Measurements from ENCODE around the gene BRAT1. TPM values are rescaled to one million over a fixed set of nuclear protein-coding genes. Genes with fewer than 3 reads are reported as not detected.

Gene BRAT1
- total and polyA plus RNA-seq, 7 experiments from 2014 or later, result 23.4 to 58.9 (median 37.0) TPM

DNA sequence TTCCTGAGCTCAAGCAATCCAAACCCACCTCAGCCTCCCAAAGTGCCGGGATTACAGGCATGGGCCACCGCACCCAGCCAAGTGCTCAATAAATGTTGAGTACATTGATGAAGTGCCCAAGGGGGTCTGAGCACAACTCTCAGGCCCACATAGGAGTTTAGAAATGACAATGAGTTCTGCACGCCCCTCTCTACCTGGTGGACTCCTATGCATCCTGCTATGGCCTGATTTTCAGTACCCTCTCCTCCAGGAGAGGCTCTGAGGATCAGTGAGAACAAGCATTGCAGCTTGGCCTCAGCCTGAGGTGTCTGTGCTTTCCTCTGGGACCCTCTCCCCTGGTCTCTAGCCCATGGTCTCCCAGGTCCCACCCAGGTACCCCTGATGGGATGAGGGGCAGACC is 58.3 kb downstream of the BRAT1 start:
- no peaks in the 10 kb centered on the region for H3K9me3 ChIP-seq (ENCODE audit: control insufficient read depth in 2 of 3, low read length in 3 of 3)
- H3K36me3 ChIP-seq (ENCODE audit: control insufficient read depth in 2 of 3, insufficient read depth in 3 of 3, low read length in 3 of 3), result no peaks in the 10 kb centered on the region
- Mint-ChIP-seq H3K4me1 (peaks cover 0 to 9% (median 0%) of the 10 kb centered on the region in 7 donors), H3K36me3 (no peaks in the 10 kb centered on the region), H3K27me3 (peaks cover 0 to 11% (median 1%) of the 10 kb centered on the region in 5 donors), H3K4me3 (no peak overlapping the region), H3K9me3 (peaks cover 0 to 1% (median 0%) of the 10 kb centered on the region in 11 donors), H3K27ac (no peak overlapping the region)
- no peak overlapping the region for H3K27ac ChIP-seq (ENCODE audit: low read depth, low read length)
- no peaks in the 10 kb centered on the region for H3K27me3 ChIP-seq (ENCODE audit: control insufficient read depth in 2 of 2, insufficient read depth in 2 of 2, low read length in 2 of 2)
- ATAC-seq (no peak), DNase-seq (no peak)
- no peak overlapping the region for H3K4me3 ChIP-seq (ENCODE audit: low read length)
- intact Hi-C loops (cut with micrococcal nuclease), result no loop called here
- H3K4me1 ChIP-seq (ENCODE audit: control insufficient read depth in 2 of 2, insufficient read depth in 2 of 2, low read length in 2 of 2), result no peaks in the 10 kb centered on the region
- POLR2A ChIA-PET, result interaction anchor here (1.0 kb wide), 1 partner anchor 13 kb away, joined by 3 read pairs; no protein-coding TSS in a partner anchor
- CTCF ChIA-PET, result no interaction called here

DNA sequence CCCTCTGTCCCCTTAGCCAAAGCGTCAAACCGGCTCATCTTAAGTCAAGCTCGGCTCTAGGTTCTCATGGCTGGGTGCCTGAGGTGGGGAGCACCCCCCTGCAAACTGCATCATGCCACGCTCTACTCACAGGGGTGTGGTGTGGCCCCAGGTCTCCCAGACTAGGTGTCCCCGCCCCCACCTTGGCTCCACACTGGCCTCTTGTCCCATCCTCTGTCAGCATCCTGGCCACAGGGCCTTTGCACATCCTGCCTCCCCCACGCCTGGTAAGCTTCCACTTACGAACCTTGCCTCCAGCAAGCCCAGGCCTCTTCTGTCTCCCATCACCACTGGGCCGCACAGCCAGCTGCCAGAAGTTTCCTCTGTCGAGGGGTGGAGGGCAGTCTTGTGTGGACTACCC is 58.9 kb downstream of the BRAT1 start:
- H3K4me1 Mint-ChIP-seq, result peaks cover 0 to 9% (median 0%) of the 10 kb centered on the region in 7 donors
- intact Hi-C loops (cut with micrococcal nuclease), result no loop called here
- Histone ChIP-seq H3K36me3 (ENCODE audit: control insufficient read depth in 2 of 3, insufficient read depth in 3 of 3, low read length in 3 of 3) (no peaks in the 10 kb centered on the region), H3K9me3 (ENCODE audit: control insufficient read depth in 2 of 3, low read length in 3 of 3) (no peaks in the 10 kb centered on the region), H3K27ac (ENCODE audit: low read depth, low read length) (no peak overlapping the region), H3K4me1 (ENCODE audit: control insufficient read depth in 2 of 2, insufficient read depth in 2 of 2, low read length in 2 of 2) (no peaks in the 10 kb centered on the region), H3K27me3 (ENCODE audit: control insufficient read depth in 2 of 2, insufficient read depth in 2 of 2, low read length in 2 of 2) (no peaks in the 10 kb centered on the region), H3K4me3 (ENCODE audit: low read length) (no peak overlapping the region)
- H3K9me3 Mint-ChIP-seq, result peaks cover 0 to 5% (median 0%) of the 10 kb centered on the region in 11 donors
- POLR2A ChIA-PET, result interaction anchor here (1.0 kb wide), 1 partner anchor 13 kb away, joined by 3 read pairs; no protein-coding TSS in a partner anchor
- H3K4me3 Mint-ChIP-seq, result no peak overlapping the region
- H3K27me3 Mint-ChIP-seq, result peaks cover 0 to 12% (median 8%) of the 10 kb centered on the region in 5 donors
- CTCF ChIA-PET, result no interaction called here
- ATAC-seq, result no peak
- H3K27ac Mint-ChIP-seq, result peak overlapping the region in 1 of 9 donors; percentile 30
- DNase-seq, result no peak
- no peaks in the 10 kb centered on the region for H3K36me3 Mint-ChIP-seq

DNA sequence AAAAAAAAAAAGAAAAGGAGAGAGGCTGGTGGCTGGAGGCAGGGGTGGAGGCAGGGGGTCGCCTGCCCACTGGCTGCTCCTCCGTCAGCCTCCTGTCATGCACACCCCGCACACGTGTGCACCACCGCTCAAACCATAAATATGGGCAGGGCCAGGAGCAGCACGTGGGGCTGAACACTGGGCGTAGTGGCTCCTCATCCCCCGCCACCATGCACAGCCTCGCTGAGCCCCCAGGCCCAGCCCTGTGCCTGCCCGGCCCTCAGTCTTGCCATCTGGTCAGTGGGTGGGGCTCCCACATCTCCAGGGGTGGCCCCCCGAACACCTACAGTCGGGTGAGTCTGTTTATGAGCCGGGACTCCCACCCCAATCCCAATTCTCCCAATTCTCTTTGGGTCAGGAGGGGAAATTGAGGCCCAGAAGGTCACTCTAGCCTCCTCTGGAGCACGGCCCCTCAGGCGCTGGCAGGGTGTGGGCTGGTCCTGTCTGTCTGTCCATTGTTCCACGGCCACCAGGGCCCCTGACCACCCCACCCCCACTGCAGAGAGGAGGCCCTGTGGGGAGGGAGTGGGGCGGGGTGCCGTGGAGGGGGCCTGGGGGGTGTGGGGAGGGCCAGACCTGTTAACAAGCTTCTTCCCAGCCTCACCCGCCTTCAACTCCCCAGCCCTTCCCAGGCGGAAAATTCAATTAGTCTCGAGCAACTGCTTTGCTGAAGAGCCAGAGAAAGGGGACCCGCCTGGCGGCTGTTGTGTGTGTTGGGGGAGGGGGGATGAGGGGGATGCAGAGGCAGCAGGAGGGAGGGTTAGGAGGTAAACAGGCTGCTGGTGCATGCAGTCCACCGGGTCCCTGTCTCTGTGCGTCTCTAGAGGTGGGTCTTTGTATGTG is 59.7 kb downstream of the BRAT1 start:
- no peak overlapping the region for H3K4me3 Mint-ChIP-seq
- peaks cover 0 to 9% (median 0%) of the 10 kb centered on the region in 7 donors for H3K4me1 Mint-ChIP-seq
- DNase-seq (no peak), ATAC-seq (no peak)
- ChIA-PET CTCF (no interaction called here), POLR2A (no interaction called here)
- peaks cover 0 to 12% (median 8%) of the 10 kb centered on the region in 5 donors for H3K27me3 Mint-ChIP-seq
- H3K9me3 Mint-ChIP-seq, result peaks cover 0 to 5% (median 0%) of the 10 kb centered on the region in 11 donors
- Histone ChIP-seq H3K4me3 (ENCODE audit: low read length) (no peak overlapping the region), H3K27ac (ENCODE audit: low read depth, low read length) (no peak overlapping the region), H3K36me3 (ENCODE audit: control insufficient read depth in 2 of 3, insufficient read depth in 3 of 3, low read length in 3 of 3) (no peaks in the 10 kb centered on the region), H3K27me3 (ENCODE audit: control insufficient read depth in 2 of 2, insufficient read depth in 2 of 2, low read length in 2 of 2) (no peaks in the 10 kb centered on the region), H3K9me3 (ENCODE audit: control insufficient read depth in 2 of 3, low read length in 3 of 3) (no peaks in the 10 kb centered on the region), H3K4me1 (ENCODE audit: control insufficient read depth in 2 of 2, insufficient read depth in 2 of 2, low read length in 2 of 2) (no peaks in the 10 kb centered on the region)
- H3K27ac Mint-ChIP-seq, result no peak overlapping the region
- intact Hi-C loops (cut with micrococcal nuclease), result no loop called here
- no peaks in the 10 kb centered on the region for H3K36me3 Mint-ChIP-seq

DNA sequence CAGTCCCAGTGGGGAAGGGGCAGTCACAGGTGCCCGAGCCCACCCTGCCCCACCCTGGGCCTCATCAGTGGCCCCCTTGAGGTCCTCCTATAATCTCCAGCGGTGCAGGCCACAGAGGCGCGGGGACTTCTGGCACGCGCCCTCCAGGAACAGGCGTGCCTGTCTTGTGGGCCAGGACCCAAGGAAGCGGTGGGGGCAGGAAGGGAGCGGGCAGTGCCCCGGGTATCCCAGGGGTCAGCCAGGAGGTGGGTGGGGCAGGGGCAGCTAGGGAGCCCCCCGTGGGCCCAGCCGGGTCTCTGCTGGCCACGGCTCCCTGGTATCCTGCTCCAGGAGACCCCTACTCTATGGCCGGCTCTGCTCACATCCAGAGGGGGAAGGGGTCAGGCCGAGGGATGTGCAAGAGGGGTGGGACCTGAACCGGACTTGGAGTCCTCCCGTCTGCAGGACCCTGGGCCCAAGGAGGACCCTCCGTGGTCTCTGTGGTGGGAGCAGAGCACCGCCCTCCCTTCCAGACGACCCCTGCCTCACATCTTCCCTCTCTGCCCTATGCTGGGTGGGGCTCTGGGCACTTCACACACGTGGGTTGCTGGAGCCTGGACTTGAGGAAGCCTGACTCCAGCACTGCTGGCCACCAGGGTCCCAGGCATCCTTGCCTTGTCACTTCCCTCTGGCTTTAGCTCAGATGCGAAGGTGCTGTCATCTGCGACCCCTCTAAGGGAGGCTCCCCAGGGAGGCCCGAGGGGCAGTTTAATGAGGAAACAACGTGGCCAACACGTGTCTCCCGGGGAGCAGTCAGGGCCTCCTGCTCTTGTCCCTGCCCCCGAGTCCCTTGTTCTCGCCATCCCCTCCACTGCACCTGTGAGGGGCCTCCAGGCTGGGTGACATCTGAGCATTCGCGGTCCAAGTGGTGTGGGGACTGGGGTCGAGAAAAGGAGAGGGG is 60.9 kb downstream of the BRAT1 start:
- POLR2A ChIA-PET, result no interaction called here
- peaks cover 0 to 12% (median 8%) of the 10 kb centered on the region in 5 donors for H3K27me3 Mint-ChIP-seq

GRCh38 chr7:2493205-2494164 is 61.8 kb downstream of the BRAT1 start:
- H3K27ac ChIP-seq (ENCODE audit: low read depth, low read length), result no peak overlapping the region
- ATAC-seq, result no peak
- H3K27me3 ChIP-seq (ENCODE audit: control insufficient read depth in 2 of 2, insufficient read depth in 2 of 2, low read length in 2 of 2), result no peaks in the 10 kb centered on the region
- Mint-ChIP-seq H3K4me1 (peaks cover 0 to 14% (median 0%) of the 10 kb centered on the region in 7 donors), H3K27me3 (peaks cover 0 to 13% (median 8%) of the 10 kb centered on the region in 5 donors), H3K27ac (no peak overlapping the region), H3K4me3 (no peak overlapping the region), H3K36me3 (no peaks in the 10 kb centered on the region), H3K9me3 (peaks cover 0 to 5% (median 0%) of the 10 kb centered on the region in 11 donors)
- no peaks in the 10 kb centered on the region for H3K36me3 ChIP-seq (ENCODE audit: control insufficient read depth in 2 of 3, insufficient read depth in 3 of 3, low read length in 3 of 3)
- H3K4me1 ChIP-seq (ENCODE audit: control insufficient read depth in 2 of 2, insufficient read depth in 2 of 2, low read length in 2 of 2), result no peaks in the 10 kb centered on the region
- no peak for DNase-seq
- H3K4me3 ChIP-seq (ENCODE audit: low read length), result no peak overlapping the region
- H3K9me3 ChIP-seq (ENCODE audit: control insufficient read depth in 2 of 3, low read length in 3 of 3), result no peaks in the 10 kb centered on the region
- intact Hi-C loops (cut with micrococcal nuclease), result no loop called here
- CTCF ChIA-PET, result no interaction called here
- POLR2A ChIA-PET, result no interaction called here

More for the DNA sequence above, 60.9 kb downstream of the BRAT1 start:
- H3K4me3 Mint-ChIP-seq, result no peak overlapping the region
- peaks cover 0 to 5% (median 0%) of the 10 kb centered on the region in 11 donors for H3K9me3 Mint-ChIP-seq
- no peak overlapping the region for H3K27ac ChIP-seq (ENCODE audit: low read depth, low read length)
- intact Hi-C loops (cut with micrococcal nuclease), result no loop called here
- no peaks in the 10 kb centered on the region for H3K4me1 ChIP-seq (ENCODE audit: control insufficient read depth in 2 of 2, insufficient read depth in 2 of 2, low read length in 2 of 2)
- no peak for ATAC-seq
- DNase-seq, result no peak
- H3K4me3 ChIP-seq (ENCODE audit: low read length), result no peak overlapping the region
- peaks cover 0 to 8% (median 0%) of the 10 kb centered on the region in 7 donors for H3K4me1 Mint-ChIP-seq
- H3K36me3 Mint-ChIP-seq, result no peaks in the 10 kb centered on the region
- H3K27ac Mint-ChIP-seq, result peak overlapping the region in 1 of 9 donors; percentile 25
- no peaks in the 10 kb centered on the region for H3K36me3 ChIP-seq (ENCODE audit: control insufficient read depth in 2 of 3, insufficient read depth in 3 of 3, low read length in 3 of 3)
- H3K9me3 ChIP-seq (ENCODE audit: control insufficient read depth in 2 of 3, low read length in 3 of 3), result no peaks in the 10 kb centered on the region
- CTCF ChIA-PET, result no interaction called here
- H3K27me3 ChIP-seq (ENCODE audit: control insufficient read depth in 2 of 2, insufficient read depth in 2 of 2, low read length in 2 of 2), result no peaks in the 10 kb centered on the region

DNA sequence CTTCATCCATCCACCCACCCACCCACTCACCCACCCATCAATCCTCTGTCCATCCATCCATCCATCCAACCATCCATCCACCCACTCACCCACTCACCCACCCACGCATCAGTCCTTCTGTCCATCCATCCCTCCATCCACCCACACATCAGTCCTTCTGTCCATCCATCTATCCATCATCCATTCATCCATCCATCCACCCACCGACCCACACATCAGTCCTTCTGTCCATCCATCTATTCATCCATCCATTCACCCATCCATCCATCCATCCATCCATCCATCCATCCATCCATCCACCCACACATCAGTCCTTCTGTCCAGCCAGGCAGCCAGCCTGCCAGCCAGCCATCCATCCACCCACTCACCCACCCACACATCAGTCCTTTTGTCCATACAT is 63.3 kb downstream of the BRAT1 start:
- intact Hi-C loops (cut with micrococcal nuclease), result no loop called here
- Histone ChIP-seq H3K4me3 (ENCODE audit: low read length) (no peak overlapping the region), H3K27ac (ENCODE audit: low read depth, low read length) (no peak overlapping the region), H3K27me3 (ENCODE audit: control insufficient read depth in 2 of 2, insufficient read depth in 2 of 2, low read length in 2 of 2) (no peaks in the 10 kb centered on the region), H3K9me3 (ENCODE audit: control insufficient read depth in 2 of 3, low read length in 3 of 3) (no peaks in the 10 kb centered on the region), H3K36me3 (ENCODE audit: control insufficient read depth in 2 of 3, insufficient read depth in 3 of 3, low read length in 3 of 3) (no peaks in the 10 kb centered on the region), H3K4me1 (ENCODE audit: control insufficient read depth in 2 of 2, insufficient read depth in 2 of 2, low read length in 2 of 2) (no peaks in the 10 kb centered on the region)
- Mint-ChIP-seq H3K4me3 (no peak overlapping the region), H3K27me3 (peaks cover 0 to 11% (median 8%) of the 10 kb centered on the region in 5 donors), H3K36me3 (no peaks in the 10 kb centered on the region), H3K4me1 (peaks cover 0 to 13% (median 0%) of the 10 kb centered on the region in 7 donors), H3K27ac (peak overlapping the region in 2 of 9 donors; percentile 48 to 51), H3K9me3 (peaks cover 0 to 5% (median 0%) of the 10 kb centered on the region in 11 donors)
- DNase-seq, result no peak
- ChIA-PET POLR2A (interaction anchor here (0.8 kb wide), 1 partner anchor 8 kb away, joined by 3 read pairs; no protein-coding TSS in a partner anchor), CTCF (no interaction called here)
- ATAC-seq, result no peak

Data from naive thymus-derived CD4-positive, alpha-beta T cell (primary cell).